Osteoblast (primary cell): ENCODE data around the gene IGFL1. TPM values are rescaled to one million over a fixed set of nuclear protein-coding genes. Genes with fewer than 3 reads are reported as not detected.

Source experiments
- DNase-seq: peaks from one replicate; pipeline ENCODE4 v3.0.0; 2011; ENCODE audit warnings: low spot score, mixed read lengths; ENCODE audit not compliant: insufficient read length; ENCODE audit errors: missing footprints
- H2AFZ ChIP-seq: 2 replicates; pipeline ENCODE4 v1.6.0; 2011; ENCODE audit warnings: mild to moderate bottlenecking, low read length
- H3K27ac ChIP-seq: 2 replicates; pipeline ENCODE4 v1.5.1; 2011; ENCODE audit warnings: mild to moderate bottlenecking, low read depth, low read length, moderate library complexity
- H3K27me3 ChIP-seq: 2 replicates; pipeline ENCODE4 v1.6.0; 2012; ENCODE audit warnings: mild to moderate bottlenecking, control low read depth, inconsistent platforms, low read length, moderate library complexity; ENCODE audit not compliant: insufficient read depth
- H3K36me3 ChIP-seq: 2 replicates; pipeline ENCODE4 v1.5.1; 2011; ENCODE audit warnings: mild to moderate bottlenecking, low read length, control low read depth, moderate library complexity; ENCODE audit not compliant: insufficient read depth
- H3K4me1 ChIP-seq: 2 replicates; pipeline ENCODE4 v1.5.1; 2011; ENCODE audit warnings: mild to moderate bottlenecking, low read length, control low read depth, moderate library complexity; ENCODE audit not compliant: insufficient read depth
- H3K4me2 ChIP-seq: 2 replicates; pipeline ENCODE4 v1.6.0; 2011; ENCODE audit warnings: mild to moderate bottlenecking, low read length; ENCODE audit not compliant: insufficient read depth
- H3K4me3 ChIP-seq: fragments of 200-600 bp; sonication (generic); 3 replicates; pipeline ENCODE4 v1.5.1; 2012; ENCODE audit warnings: mild to moderate bottlenecking, low read length, inconsistent platforms; ENCODE audit not compliant: insufficient read depth
- H3K79me2 ChIP-seq: 2 replicates; pipeline ENCODE4 v1.6.0; 2012; ENCODE audit warnings: mild to moderate bottlenecking, low read length, control low read depth, inconsistent platforms; ENCODE audit not compliant: insufficient read depth
- H3K9me3 ChIP-seq: 2 replicates; pipeline ENCODE4 v1.5.1; 2011; ENCODE audit warnings: low read depth, low read length, control low read depth
- H4K20me1 ChIP-seq: 2 replicates; pipeline ENCODE4 v1.6.0; 2012; ENCODE audit warnings: mild to moderate bottlenecking, low read length, control low read depth; ENCODE audit not compliant: insufficient read depth
- total RNA-seq: library from RNA; depleted of rRNA; stranded (reverse); fragments of >200 nt; gene quantifications from 2 replicates; pipeline ENCODE4 v1.2.3, GENCODE V29; 2012
- TF ChIP-seq, protein P1 (sequence below): IDR thresholded peaks from 2 replicates; pipeline ENCODE4 v1.5.1; 2011; ENCODE audit warnings: mild to moderate bottlenecking, low read depth, low read length, moderate library complexity; ENCODE audit errors: extremely low read depth

The IGFL1 gene
- total RNA-seq, 1 donor: not detected

DNA sequence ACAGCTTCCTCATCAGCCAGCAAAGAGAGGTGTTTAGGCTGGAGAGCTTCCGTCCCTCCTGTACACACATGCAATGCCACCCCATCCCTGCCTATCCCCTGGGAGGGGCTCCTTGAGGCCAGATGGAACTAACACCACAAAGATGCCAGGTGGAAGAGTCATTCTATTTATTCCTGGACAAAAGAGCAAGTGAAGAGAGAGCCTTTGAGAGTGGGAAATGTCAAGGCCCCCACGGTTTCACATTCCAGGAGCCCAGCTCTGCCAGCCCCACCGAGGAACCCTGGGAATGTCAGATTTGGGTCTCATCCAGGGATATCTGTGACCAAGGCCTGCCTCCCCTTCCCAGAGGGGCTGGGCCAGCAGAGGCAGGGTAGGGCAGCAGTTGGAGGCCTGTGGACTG is 30.8 kb upstream of the IGFL1 start:
- Histone ChIP-seq H3K9me3 (no peaks in the 10 kb centered on the region), H3K4me3 (no peak overlapping the region), H3K79me2 (no peaks in the 10 kb centered on the region), H3K27me3 (peaks cover 55% of the 10 kb centered on the region), H2AFZ (no peak overlapping the region), H4K20me1 (no peaks in the 10 kb centered on the region), H3K4me1 (peaks cover 2% of the 10 kb centered on the region), H3K4me2 (no peak overlapping the region), H3K36me3 (no peaks in the 10 kb centered on the region), H3K27ac (no peak overlapping the region)
- TF ChIP-seq, protein P1, sequence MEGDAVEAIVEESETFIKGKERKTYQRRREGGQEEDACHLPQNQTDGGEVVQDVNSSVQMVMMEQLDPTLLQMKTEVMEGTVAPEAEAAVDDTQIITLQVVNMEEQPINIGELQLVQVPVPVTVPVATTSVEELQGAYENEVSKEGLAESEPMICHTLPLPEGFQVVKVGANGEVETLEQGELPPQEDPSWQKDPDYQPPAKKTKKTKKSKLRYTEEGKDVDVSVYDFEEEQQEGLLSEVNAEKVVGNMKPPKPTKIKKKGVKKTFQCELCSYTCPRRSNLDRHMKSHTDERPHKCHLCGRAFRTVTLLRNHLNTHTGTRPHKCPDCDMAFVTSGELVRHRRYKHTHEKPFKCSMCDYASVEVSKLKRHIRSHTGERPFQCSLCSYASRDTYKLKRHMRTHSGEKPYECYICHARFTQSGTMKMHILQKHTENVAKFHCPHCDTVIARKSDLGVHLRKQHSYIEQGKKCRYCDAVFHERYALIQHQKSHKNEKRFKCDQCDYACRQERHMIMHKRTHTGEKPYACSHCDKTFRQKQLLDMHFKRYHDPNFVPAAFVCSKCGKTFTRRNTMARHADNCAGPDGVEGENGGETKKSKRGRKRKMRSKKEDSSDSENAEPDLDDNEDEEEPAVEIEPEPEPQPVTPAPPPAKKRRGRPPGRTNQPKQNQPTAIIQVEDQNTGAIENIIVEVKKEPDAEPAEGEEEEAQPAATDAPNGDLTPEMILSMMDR: no peak
- no peak for DNase-seq

DNA sequence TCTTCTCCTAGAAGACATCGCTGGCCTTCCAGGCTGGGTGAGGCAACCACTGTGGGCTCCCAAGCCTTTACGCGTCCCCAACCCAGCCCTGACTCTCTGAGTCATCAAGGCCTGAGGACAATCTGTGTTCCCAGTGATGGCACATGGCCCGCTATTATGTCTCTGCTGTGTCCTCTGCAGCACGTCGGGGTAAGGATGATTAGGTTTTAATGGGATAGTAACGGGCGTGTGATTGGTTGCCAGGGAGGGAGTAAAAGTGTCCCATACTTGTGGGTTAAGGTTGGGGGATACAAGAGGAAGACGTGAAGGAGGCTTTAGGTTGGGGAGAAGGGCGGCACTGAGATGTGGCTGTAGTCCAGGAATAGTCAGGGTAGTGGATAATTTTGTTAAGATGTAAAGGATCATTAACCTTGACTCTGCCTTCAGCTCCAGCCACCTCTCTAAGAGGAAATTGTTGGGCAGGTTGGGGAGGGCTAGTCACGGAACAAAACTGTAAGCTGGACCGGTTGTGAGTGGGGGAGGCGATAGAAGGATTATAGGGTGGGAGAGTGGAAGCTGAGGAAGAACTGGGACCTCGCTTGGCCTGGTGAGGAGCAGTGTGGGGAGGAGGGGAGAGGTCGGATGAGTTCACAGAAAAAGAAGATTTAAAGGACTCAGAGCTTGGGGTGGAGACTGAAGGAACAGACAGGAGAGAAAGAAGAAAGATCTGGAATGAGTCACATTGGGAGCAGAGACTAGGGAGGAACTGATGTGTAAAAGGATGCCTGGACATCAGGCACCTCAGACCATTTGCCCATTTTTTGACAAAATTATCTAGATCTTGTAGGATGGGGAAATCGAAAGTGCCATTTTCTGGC is 27.9 kb upstream of the IGFL1 start:
- Histone ChIP-seq H3K36me3 (no peaks in the 10 kb centered on the region), H3K27me3 (peaks cover 46% of the 10 kb centered on the region), H3K4me1 (no peaks in the 10 kb centered on the region), H3K9me3 (peaks cover 4% of the 10 kb centered on the region), H3K27ac (no peak overlapping the region), H2AFZ (no peak overlapping the region), H3K4me2 (no peak overlapping the region), H3K4me3 (no peak overlapping the region), H4K20me1 (no peaks in the 10 kb centered on the region), H3K79me2 (no peaks in the 10 kb centered on the region)
- TF ChIP-seq, protein P1: no peak
- no peak for DNase-seq

DNA sequence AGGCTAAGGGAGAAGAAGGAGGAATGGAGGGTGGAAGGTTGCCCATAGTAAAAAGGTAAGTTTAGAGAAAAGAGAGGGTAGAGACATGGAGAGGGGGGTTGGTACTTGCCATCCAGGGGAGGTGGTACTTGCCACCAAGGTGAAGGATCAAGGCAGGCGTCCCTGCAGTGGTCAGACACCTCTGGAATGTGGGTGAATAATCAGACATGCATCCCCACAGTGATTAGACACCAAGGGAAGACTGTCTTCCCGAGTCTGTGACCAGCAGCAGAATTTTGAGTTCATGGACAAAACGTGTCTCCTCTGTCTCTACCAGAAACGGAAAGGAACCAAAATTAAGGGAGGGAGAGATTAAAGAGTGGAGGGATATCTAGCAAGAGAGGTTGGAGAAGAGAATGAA is 27.1 kb upstream of the IGFL1 start:
- peaks cover 44% of the 10 kb centered on the region for H3K27me3 ChIP-seq
- no peak overlapping the region for H2AFZ ChIP-seq
- no peaks in the 10 kb centered on the region for H3K36me3 ChIP-seq
- no peaks in the 10 kb centered on the region for H3K79me2 ChIP-seq
- no peak for DNase-seq
- no peak overlapping the region for H3K4me2 ChIP-seq
- H3K4me3 ChIP-seq: no peak overlapping the region
- no peaks in the 10 kb centered on the region for H4K20me1 ChIP-seq
- H3K27ac ChIP-seq: no peak overlapping the region
- no peaks in the 10 kb centered on the region for H3K4me1 ChIP-seq
- TF ChIP-seq, protein P1: no peak
- peaks cover 4% of the 10 kb centered on the region for H3K9me3 ChIP-seq
